Measurements from ENCODE around the gene MIGA2. TPM values are rescaled to one million over a fixed set of nuclear protein-coding genes. Genes with fewer than 3 reads are reported as not detected.

Gene MIGA2
- total and polyA plus RNA-seq, 9 of the 15 experiments (the other 6 are each of a cell fraction or from before 2014, with no cell fraction given) = 0.15 to 54.1 (median 18.0) TPM

DNA sequence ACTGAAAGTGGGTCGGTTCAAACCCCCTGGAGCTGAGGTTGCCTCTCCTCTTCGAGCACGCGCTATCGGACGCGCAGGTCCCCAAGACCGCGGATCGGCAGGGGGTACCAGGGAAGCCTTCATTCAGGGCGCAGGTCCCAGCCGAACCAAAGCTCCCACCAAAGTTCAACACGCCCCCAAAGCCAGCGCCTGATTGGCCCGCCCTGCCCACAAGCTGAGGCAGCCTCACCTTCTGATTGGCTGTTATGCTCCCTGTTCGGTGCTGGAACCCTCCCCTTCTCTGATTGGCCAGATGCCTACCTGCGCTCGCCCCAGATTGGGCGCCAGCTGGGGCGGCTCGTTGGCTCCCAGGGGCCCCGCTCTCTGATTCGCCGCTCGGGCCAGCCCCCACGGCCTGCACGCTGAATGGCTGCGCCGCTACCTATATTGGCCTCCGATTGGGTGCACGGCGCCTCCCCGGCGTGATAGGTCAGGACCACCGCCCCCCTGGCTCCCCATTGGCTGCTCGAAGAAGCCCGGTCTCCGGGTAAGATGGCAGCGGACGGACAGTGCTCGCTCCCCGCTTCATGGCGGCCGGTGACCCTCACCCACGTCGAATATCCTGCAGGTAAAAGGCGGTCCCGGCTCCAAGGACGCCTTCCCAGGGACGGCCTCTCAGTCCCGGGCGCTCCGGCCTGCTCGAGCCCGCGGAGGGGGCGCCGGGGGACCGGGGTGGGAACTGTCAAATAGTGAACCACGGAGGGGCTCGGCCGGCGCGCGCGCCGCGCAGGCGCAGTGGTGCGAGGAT lies 44.4 kb downstream of the MIGA2 start, which contains the start of gene DOLPP1 (continued):
- TF ChIP-seq IRF9 (tag; IDR thresholded peaks at IDR 0.05) (no peak), HIVEP1 (CRISPR knock-in tag; IDR thresholded peaks at IDR 0.05) (peak; percentile 89), SAFB (IDR thresholded peaks at IDR 0.05; ENCODE audit: borderline replicate concordance, low read depth, low read length) (no peak), BRD4 (IDR thresholded peaks at IDR 0.05) (no peak), EZH2 (IDR thresholded peaks at IDR 0.05; ENCODE audit: borderline replicate concordance, low read depth, low read length) (peak; percentile 94), HOMEZ (CRISPR knock-in tag; IDR thresholded peaks at IDR 0.05) (0 out of 2 replicates have a peak, but pooled peaks have one; percentile 10), PHF8 (IDR thresholded peaks at IDR 0.05; ENCODE audit: borderline replicate concordance, low read length) (peak; percentile 88; the same call in 1 of the 2 replicates), NCOA4 (IDR thresholded peaks at IDR 0.05; ENCODE audit: partially characterized antibody) (no peak), POLR2G (IDR thresholded peaks at IDR 0.05; ENCODE audit: low read depth, low read length) (peak; percentile 98), HDAC8 (tag; IDR thresholded peaks at IDR 0.05) (peak; percentile 76; the same call in 1 of the 2 replicates), SP1 (CRISPR knock-in tag; IDR thresholded peaks at IDR 0.05) (peak; percentile 93), FOXK1 (CRISPR knock-in tag; IDR thresholded peaks at IDR 0.05; ENCODE audit: borderline replicate concordance) (no peak), RBBP5 (IDR thresholded peaks at IDR 0.05; ENCODE audit: borderline replicate concordance, insufficient read depth, low read length, poor library complexity, severe bottlenecking) (peak; percentile 88), RHOXF2B (CRISPR knock-in tag; conservative IDR thresholded peaks at IDR 0.05) (no peak), EGR1 (conservative IDR thresholded peaks at IDR 0.05) (peak; percentile 66), GABPB2 (CRISPR knock-in tag; conservative IDR thresholded peaks at IDR 0.05) (0 out of 2 replicates have a peak, but pooled peaks have one; percentile 41), WHSC1 (IDR thresholded peaks at IDR 0.05; ENCODE audit: low read length) (no peak), NONO (IDR thresholded peaks at IDR 0.05; ENCODE audit: low read depth in 2 of 2, low read length in 1 of 2) (0 out of 4 replicates have a peak, but pooled peaks of 1 of the 2 experiments have one; percentile 22)
- TF ChIP-seq, protein P1, sequence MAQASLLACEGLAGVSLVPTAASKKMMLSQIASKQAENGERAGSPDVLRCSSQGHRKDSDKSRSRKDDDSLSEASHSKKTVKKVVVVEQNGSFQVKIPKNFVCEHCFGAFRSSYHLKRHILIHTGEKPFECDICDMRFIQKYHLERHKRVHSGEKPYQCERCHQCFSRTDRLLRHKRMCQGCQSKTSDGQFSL (CRISPR knock-in tag; IDR thresholded peaks at IDR 0.05) = no peak
- TF ChIP-seq, protein P1 (tag; IDR thresholded peaks at IDR 0.05) = no peak
- TF ChIP-seq, protein P2, sequence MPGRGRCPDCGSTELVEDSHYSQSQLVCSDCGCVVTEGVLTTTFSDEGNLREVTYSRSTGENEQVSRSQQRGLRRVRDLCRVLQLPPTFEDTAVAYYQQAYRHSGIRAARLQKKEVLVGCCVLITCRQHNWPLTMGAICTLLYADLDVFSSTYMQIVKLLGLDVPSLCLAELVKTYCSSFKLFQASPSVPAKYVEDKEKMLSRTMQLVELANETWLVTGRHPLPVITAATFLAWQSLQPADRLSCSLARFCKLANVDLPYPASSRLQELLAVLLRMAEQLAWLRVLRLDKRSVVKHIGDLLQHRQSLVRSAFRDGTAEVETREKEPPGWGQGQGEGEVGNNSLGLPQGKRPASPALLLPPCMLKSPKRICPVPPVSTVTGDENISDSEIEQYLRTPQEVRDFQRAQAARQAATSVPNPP (IDR thresholded peaks at IDR 0.05; ENCODE audit: borderline replicate concordance, insufficient read depth, insufficient read length) = no peak
